GM12891 (cell line): ENCODE results near the gene FAM149A.

ENCODE experiments used
- POLR2A ChIP-seq: IDR thresholded peaks from 2 replicates; pipeline ENCODE4 v1.6.1; 2011; ENCODE audit warnings: low read depth, low read length, control low read depth
- POLR2AphosphoS5 ChIP-seq: IDR thresholded peaks from 2 replicates; pipeline ENCODE4 v1.6.1; 2011; ENCODE audit warnings: low read depth, low read length, control low read depth
- POU2F2 ChIP-seq: IDR thresholded peaks from 2 replicates; pipeline ENCODE4 v1.6.1; 2011; ENCODE audit warnings: low read depth, mild to moderate bottlenecking, control low read depth, low read length, moderate library complexity
- TAF1 ChIP-seq: IDR thresholded peaks from 2 replicates; pipeline ENCODE4 v1.6.1; 2011; ENCODE audit warnings: low read depth, low read length, control low read depth

GRCh38 chr4:186134861-186135260 lies 30.4 kb downstream of the FAM149A start:
- no peak for TF ChIP-seq POLR2A
- no peak for TF ChIP-seq POU2F2
- no peak for TF ChIP-seq TAF1
- TF ChIP-seq POLR2AphosphoS5 = no peak
